Activated CD4-positive, alpha-beta T cell treated with anti-CD3 and anti-CD28 coated beads for 36 hours (primary cell): ENCODE measurements around the gene ABHD1. TPM values are rescaled to one million over a fixed set of nuclear protein-coding genes. Genes with fewer than 3 reads are reported as not detected.
A peak's percentile ranks its signal among the peaks of the same experiment; 100 is the strongest.
"Not testable (repeated sequence)": the region's sequence is repeated elsewhere in the genome, so short reads cannot be mapped to it uniquely, and the experiment has no call there.

Experiments used
- ATAC-seq: fragments of 200-7000 bp; cut with Tn5 transposase; one replicate; pipeline ENCODE4 v1.10.0; 2021; ENCODE audit warnings: mild to moderate bottlenecking, moderate library complexity
- CTCF ChIA-PET: fragments of 350-600 bp; sonication (Branson Sonifier 250); formaldehyde crosslinking; loops from one replicate; lab custom pipeline; 2021; ENCODE audit warnings: antibody characterized with exemption; lab: Charles Lee
- POLR2A ChIA-PET: fragments of 350-600 bp; sonication (Branson Sonifier 250); formaldehyde crosslinking; loops from one replicate; lab custom pipeline; 2021; ENCODE audit warnings: antibody characterized with exemption, inconsistent platforms; lab: Charles Lee
- DNase-seq: peaks from one replicate; pipeline ENCODE4 v3.0.0-alpha.2; 2020
- H3K27ac Mint-ChIP-seq: one replicate; pipeline ENCODE4 v1.8.0; 2021; ENCODE audit warnings: mixed read lengths
- H3K27me3 Mint-ChIP-seq: one replicate; pipeline ENCODE4 v1.8.0; 2021; ENCODE audit warnings: mixed read lengths
- H3K36me3 Mint-ChIP-seq: one replicate; pipeline ENCODE4 v1.8.0; 2021; ENCODE audit warnings: low read depth, mixed read lengths
- H3K4me1 Mint-ChIP-seq: one replicate; pipeline ENCODE4 v1.8.0; 2021; ENCODE audit warnings: mixed read lengths
- H3K4me3 Mint-ChIP-seq: one replicate; pipeline ENCODE4 v1.8.0; 2021; ENCODE audit warnings: mild to moderate bottlenecking, moderate library complexity, mixed read lengths
- H3K9me3 Mint-ChIP-seq: one replicate; pipeline ENCODE4 v1.8.0; 2021; ENCODE audit warnings: low read depth, mixed read lengths
- intact Hi-C, 2 experiments: fragments of 100-400 bp; cut with DNase I in 1 of 2; cut with micrococcal nuclease in 1 of 2; formaldehyde crosslinking; loops; one replicate each; pipeline versions ENCODE4 v1.14.2 to v1.15.1; 2022 to 2024; cut with DNase I, micrococcal nuclease
- total RNA-seq, 2 experiments: library from RNA; stranded (reverse); gene quantifications; one replicate each; pipeline ENCODE4 v1.2.3, GENCODE V29; 2021

The ABHD1 gene
- total RNA-seq, 2 experiments from 2014 or later = 0.39 to 0.65 TPM

DNA sequence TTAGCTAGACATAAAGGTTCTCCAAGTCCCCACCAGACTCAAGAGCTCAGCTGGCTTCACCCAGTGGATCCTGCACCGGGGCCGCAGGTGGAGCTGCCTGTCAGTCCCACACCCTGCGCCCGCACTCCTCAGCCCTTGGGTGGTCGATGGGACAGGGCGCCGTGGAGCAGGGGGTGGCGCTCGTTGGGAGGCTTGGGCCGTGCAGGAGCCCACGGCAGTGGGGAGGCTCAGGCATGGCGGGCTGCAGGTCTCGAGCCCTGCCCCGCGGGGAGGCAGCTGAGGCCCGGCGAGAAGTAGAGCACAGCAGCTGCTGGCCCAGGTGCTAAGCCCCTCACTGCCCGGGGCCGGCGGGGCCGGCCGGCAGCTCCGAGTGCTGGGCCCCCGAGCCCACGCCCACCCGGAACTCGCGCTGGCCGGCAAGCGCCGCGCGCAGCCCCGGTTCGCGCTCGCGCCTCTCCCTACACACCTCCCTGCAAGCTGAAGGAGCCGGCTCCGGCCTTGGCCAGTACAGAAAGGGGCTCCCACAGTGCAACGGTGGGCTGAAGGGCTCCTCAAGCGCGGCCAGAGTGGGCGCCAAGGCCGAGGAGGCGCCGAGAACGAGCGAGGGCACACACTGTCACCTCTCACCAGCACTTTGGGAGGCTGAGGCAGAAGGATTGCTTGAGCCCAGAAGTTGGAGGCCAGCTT, 12.1 kb upstream of the ABHD1 start:
- intact Hi-C loops, H3K4me3 Mint-ChIP-seq, H3K27me3 Mint-ChIP-seq, H3K36me3 Mint-ChIP-seq, H3K4me1 Mint-ChIP-seq, ATAC-seq, DNase-seq, H3K9me3 Mint-ChIP-seq, POLR2A ChIA-PET, H3K27ac Mint-ChIP-seq: not testable (repeated sequence)
- CTCF ChIA-PET = interaction anchor here (0.6 to 1.0 kb wide), 4 partner anchors 13 to 240 kb away, joined by 3 to 6 read pairs (median 4); partner anchors contain the start of gene PREB

DNA sequence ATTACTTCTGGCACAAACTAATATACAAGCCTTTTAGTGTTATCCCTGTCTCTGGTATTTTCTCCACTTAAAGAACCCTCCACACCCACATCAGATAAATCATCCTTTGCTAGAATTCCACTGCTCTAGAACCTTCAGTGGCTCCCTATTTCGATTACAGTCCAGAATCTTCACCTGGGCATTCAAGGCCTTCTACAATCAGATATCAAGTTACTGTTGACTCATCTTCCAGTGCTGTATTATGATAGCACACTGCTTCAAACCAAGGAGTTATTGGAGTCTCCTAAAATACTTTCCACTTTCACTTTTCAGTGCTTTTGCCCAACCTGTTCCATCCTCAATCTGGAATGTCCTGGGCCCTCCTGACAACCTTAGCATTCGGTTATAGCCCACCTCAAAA, 8.1 kb upstream of the ABHD1 start:
- no peak overlapping the region for H3K27ac Mint-ChIP-seq
- intact Hi-C loops = no loop called here
- no peaks in the 10 kb centered on the region for H3K36me3 Mint-ChIP-seq
- H3K4me3 Mint-ChIP-seq = no peak overlapping the region
- ATAC-seq = no peak
- peaks cover 15% of the 10 kb centered on the region for H3K27me3 Mint-ChIP-seq
- CTCF ChIA-PET = interaction anchor here (0.6 to 2.6 kb wide), 2 partner anchors 19 to 51 kb away, joined by 4 to 6 read pairs; partner anchors contain the start of gene PREB
- peaks cover 10% of the 10 kb centered on the region for H3K4me1 Mint-ChIP-seq
- no peaks in the 10 kb centered on the region for H3K9me3 Mint-ChIP-seq
- POLR2A ChIA-PET = no interaction called here
- no peak for DNase-seq

DNA sequence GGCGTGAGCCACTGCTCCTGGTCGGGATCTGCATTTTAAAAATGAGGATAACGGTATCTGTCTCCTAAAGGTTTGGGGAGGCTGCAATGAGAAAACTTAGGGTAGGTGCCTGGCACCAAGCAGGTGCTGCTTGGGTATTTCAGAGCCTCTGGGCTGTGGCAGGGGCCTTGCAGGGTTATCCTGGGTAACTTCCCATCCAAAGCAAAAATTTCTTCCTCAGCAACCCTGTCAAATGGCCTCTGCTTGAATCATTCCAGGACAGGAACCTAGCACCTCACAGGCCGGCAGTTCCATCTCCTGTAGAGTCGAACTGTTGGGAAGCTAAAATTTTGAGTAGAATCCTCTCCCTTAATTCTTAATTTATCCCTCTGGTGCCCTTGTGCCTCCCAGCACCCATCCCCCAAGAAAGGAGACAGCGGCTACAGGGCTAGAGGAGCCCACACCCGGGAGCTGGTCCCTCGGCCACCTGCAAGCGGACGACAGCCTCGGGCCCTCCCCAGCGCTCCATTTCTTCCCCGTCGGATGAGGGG, 5.6 kb upstream of the ABHD1 start:
- Mint-ChIP-seq H3K27ac (no peak overlapping the region), H3K27me3 (peaks cover 19% of the 10 kb centered on the region), H3K4me3 (peak overlapping the region; percentile 64), H3K4me1 (peaks cover 12% of the 10 kb centered on the region), H3K36me3 (no peaks in the 10 kb centered on the region), H3K9me3 (no peaks in the 10 kb centered on the region)
- intact Hi-C loops = no loop called here
- no peak for ATAC-seq
- ChIA-PET POLR2A (no interaction called here), CTCF (interaction anchor here (0.8 kb wide), 1 partner anchor 10 kb away, joined by 3 read pairs; no protein-coding TSS in a partner anchor)
- DNase-seq = no peak

DNA sequence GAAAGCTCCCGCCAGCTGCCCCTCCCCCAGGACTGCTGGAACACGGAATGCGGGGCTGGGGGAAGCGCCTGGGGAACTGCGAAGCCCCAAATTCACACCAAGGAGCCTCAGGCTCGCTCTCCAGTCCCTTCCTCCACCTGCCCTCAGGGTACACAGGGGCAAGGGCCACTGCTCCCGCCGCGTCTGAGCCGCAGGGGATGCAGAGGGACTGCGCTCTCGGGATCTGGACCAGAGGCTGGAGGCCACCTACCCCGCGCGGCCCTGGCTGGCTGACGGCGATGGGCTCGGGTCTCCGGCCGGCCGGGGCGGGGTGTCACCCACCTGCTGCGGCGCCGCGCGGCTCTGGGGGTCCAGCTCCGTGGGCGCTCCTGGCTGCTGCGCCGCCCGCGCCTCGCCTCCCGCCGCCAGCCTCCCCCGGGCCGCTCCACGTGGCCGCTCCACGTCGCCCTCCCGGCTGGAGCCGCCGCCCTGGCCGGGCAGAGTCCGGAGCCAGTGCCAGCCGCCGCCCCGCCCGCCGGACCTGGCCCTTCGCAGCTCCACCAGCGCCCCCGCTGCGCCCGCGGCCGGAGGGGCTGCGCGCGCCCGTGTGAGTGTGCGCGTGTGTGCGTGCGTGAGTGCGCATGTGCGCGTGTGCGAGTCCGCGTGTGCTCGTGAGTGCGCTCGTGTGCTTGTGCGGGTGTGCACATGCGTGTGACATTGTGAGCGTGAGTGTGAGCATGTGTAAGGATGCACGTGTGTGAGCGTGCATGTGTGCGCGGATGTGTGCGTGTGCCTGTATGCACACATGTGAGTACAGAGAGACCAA, 4.9 kb upstream of the ABHD1 start, which contains the start of gene CGREF1:
CGREF1 (minus strand) TSS at position 604 of the 805 bp plus-strand sequence. CDS start 14,762 bp downstream, outside the sequence.
- peak; percentile 38 for DNase-seq
- CTCF ChIA-PET = interaction anchor here (0.8 kb wide), 1 partner anchor 10 kb away, joined by 3 read pairs; no protein-coding TSS in a partner anchor
- POLR2A ChIA-PET = no interaction called here

DNA sequence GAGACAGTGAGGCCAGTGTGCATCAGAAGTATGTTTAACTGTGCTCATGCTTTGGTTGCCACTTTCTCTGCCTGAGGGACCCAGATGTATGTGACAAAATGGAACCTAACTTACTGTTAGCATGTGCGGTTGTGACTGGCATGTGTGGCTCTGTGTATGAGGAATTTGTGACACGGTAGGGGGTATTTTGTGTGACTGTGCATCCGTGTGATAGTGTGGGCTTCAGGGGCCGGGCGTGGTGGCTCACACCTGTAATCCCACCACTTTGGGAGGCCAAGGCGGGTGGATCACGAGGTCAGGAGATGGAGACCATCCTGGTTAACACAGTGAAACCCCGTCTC, 4.3 kb upstream of the ABHD1 start:
- H3K36me3 Mint-ChIP-seq, ATAC-seq, intact Hi-C loops, H3K9me3 Mint-ChIP-seq, POLR2A ChIA-PET, CTCF ChIA-PET, DNase-seq: not testable (repeated sequence)
- H3K4me3 Mint-ChIP-seq = peak overlapping the region; percentile 78
- H3K4me1 Mint-ChIP-seq = peaks cover 19% of the 10 kb centered on the region
- H3K27me3 Mint-ChIP-seq = peaks cover 19% of the 10 kb centered on the region
- peak overlapping the region; percentile 76 for H3K27ac Mint-ChIP-seq

More for the DNA sequence above, 4.9 kb upstream of the ABHD1 start, which contains the start of gene CGREF1:
- H3K27ac Mint-ChIP-seq = peak within 1 kb of the TSS; percentile 76
- intact Hi-C loops = no loop called here
- H3K4me1 Mint-ChIP-seq = peaks cover 16% of the 10 kb centered on the region
- H3K27me3 Mint-ChIP-seq = peaks cover 19% of the 10 kb centered on the region
- no peaks in the 10 kb centered on the region for H3K36me3 Mint-ChIP-seq
- H3K4me3 Mint-ChIP-seq = peak within 1 kb of the TSS; percentile 78
- ATAC-seq = peak; percentile 31
- no peaks in the 10 kb centered on the region for H3K9me3 Mint-ChIP-seq

DNA sequence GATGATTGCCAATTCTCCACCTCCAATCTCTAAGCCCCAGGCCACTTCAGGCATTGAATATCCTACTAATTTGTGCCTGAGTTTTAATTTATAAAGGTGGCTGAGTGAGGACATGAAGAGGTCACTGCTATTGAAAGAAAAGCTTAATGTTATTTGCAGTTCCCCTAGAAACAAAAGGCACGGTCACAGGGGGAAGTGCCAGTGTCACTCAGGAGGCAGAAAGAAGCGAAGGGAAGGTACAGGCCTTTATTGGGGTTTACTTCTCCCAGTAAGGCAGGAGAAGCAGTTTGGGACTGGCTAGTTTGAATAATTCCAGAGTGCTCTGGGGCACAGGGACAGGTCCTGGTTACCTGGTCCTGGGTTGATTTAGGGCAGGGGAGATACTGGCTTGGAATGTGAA, 1.7 kb upstream of the ABHD1 start:
- no peaks in the 10 kb centered on the region for H3K9me3 Mint-ChIP-seq
- H3K36me3 Mint-ChIP-seq = no peaks in the 10 kb centered on the region
- DNase-seq (no peak), ATAC-seq (no peak)
- H3K4me1 Mint-ChIP-seq = peaks cover 19% of the 10 kb centered on the region
- peaks cover 19% of the 10 kb centered on the region for H3K27me3 Mint-ChIP-seq
- no peak overlapping the region for H3K27ac Mint-ChIP-seq
- H3K4me3 Mint-ChIP-seq = no peak overlapping the region
- ChIA-PET POLR2A (no interaction called here), CTCF (interaction anchor here (0.6 kb wide), 1 partner anchor 1377 kb away, joined by 3 read pairs; no protein-coding TSS in a partner anchor)
- intact Hi-C loops = loop anchor here in 1 of 2 experiments (2.0 kb wide), 1 partner anchor 95 kb away; the partner anchor contains the start of gene CAD

DNA sequence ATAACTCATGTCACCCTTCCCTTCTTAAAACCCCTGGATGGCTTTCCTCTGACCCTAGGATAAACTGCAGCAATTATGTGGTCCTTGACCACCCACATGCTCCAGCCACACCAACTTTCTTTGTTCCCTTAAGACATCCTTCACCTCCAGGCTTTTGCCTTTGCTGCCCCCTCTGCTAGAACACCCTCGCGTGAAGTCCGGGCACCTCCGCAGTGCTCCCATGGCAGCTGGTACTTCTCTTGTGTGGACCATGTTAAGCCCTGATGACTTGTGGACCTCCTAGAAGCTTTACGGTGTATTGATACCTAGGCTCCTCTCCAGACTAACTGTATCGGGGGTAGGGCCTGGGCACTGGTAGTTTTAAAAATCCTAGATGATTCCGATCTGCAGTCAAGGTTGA, 824 bp upstream of the ABHD1 start:
- H3K4me3 Mint-ChIP-seq = peak overlapping the region; percentile 73
- intact Hi-C loops = loop anchor here in 1 of 2 experiments (1.0 to 2.0 kb wide), 3 partner anchors 12 to 94 kb away; partner anchors contain the start of genes CAD and PREB
- POLR2A ChIA-PET = no interaction called here
- ATAC-seq (no peak), DNase-seq (no peak)
- no peaks in the 10 kb centered on the region for H3K36me3 Mint-ChIP-seq
- H3K4me1 Mint-ChIP-seq = peaks cover 19% of the 10 kb centered on the region
- H3K27me3 Mint-ChIP-seq = peaks cover 19% of the 10 kb centered on the region
- CTCF ChIA-PET = interaction anchor here (0.9 to 2.1 kb wide), 4 partner anchors 11 to 231 kb away, joined by 3 to 15 read pairs (median 4); partner anchors contain the start of gene PREB
- H3K9me3 Mint-ChIP-seq = no peaks in the 10 kb centered on the region
- H3K27ac Mint-ChIP-seq = no peak overlapping the region

DNA sequence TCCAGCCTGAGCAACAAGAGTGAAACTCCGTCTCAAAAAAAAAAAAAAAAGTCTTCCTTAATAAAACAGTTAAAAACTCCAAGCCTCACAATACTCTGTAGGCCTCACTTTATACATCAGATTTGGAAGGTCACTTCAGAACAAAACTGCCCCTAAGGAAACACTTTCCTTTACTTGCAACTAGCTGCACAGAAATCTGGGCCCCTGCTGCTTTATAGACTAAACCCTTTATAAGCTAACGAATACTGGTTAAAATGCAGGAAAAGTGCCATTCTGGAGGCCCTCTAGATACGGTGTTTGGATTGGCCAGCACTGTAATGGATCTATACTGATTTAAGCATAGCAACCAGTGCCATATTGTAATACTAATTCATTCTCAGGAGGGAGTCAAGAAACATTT, 1.5 kb downstream of the ABHD1 start:
- H3K27me3 Mint-ChIP-seq = peaks cover 4% of the 10 kb centered on the region
- intact Hi-C loops = no loop called here
- H3K4me3 Mint-ChIP-seq = no peak overlapping the region

DNA sequence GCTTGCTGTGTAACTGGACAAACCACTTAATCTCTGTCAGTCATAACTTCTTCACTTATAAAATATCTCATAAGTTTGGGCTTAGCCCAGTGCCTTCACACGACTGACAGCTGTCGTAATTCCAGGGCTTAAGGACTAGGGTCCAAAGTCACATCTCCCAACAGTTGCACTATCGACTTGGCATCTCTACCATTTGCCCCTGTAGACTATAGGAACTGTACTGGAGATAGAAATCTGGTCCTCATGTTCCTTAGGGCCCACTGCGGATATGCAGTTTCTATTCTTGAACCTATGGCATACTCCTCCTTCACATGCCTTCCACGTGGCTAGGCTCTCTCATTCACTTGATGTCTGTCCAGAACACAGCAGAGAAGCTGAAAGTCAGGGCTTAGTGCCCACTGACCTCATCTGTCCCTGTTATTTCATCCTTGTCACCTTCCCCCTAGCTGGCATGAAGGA, 2.7 kb downstream of the ABHD1 start:
- ATAC-seq = no peak
- no peaks in the 10 kb centered on the region for H3K9me3 Mint-ChIP-seq
- intact Hi-C loops = no loop called here
- H3K36me3 Mint-ChIP-seq = peaks cover 9% of the 10 kb centered on the region
- ChIA-PET CTCF (interaction anchor here (0.6 to 1.3 kb wide), 3 partner anchors 65 to 183 kb away, joined by 3 to 4 read pairs (median 3); no protein-coding TSS in a partner anchor), POLR2A (no interaction called here)
- H3K4me1 Mint-ChIP-seq = peaks cover 9% of the 10 kb centered on the region
- DNase-seq = no peak
- no peak overlapping the region for H3K27ac Mint-ChIP-seq
- no peak overlapping the region for H3K4me3 Mint-ChIP-seq
- no peaks in the 10 kb centered on the region for H3K27me3 Mint-ChIP-seq

More for the DNA sequence above, 1.5 kb downstream of the ABHD1 start:
- Mint-ChIP-seq H3K36me3 (peaks cover 2% of the 10 kb centered on the region), H3K27ac (no peak overlapping the region), H3K9me3 (no peaks in the 10 kb centered on the region), H3K4me1 (peaks cover 9% of the 10 kb centered on the region)
- POLR2A ChIA-PET = no interaction called here
- DNase-seq = no peak
- CTCF ChIA-PET = interaction anchor here (0.9 to 1.5 kb wide), 6 partner anchors 14 to 181 kb away, joined by 3 to 6 read pairs (median 4); partner anchors contain the start of gene KHK
- ATAC-seq = no peak

DNA sequence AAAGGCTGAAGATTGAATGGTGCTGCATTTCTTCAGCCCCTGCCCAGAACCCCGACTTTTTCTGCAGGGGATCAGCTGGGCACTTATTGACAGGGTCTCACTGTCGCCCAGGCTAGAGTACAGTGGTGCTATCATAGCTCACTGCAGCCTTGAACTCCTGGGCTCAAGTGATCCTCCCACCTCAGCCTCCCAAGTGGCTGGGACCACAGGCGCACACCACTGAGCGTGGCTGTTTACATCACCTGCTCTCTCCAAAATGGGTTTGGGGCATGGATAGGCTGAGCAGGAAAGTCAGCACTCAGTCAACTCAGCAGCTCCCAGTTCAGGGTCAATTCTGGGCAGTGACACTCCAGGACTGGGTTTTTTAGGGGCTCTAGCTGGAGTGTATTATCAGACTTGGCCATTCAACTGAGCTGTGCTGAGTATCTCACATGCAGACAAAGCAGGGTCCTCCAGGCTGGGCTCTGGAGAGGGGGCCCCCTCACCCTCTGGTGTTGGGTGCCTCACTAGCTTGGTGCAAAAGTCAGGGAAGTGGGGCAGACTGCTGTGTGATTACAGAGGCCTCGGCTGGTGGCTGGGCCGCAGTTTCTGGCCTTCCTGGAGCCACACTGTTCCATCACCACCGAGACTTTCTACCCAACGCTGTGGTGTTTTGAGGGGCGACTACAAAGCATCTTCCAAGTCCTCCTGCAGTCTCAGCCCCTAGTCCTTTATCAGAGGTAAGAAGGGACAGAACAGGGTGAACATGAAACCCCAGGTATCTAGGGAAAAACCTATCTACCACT, 4.5 kb downstream of the ABHD1 start:
- CTCF ChIA-PET = no interaction called here
- H3K4me1 Mint-ChIP-seq = peaks cover 14% of the 10 kb centered on the region
- H3K36me3 Mint-ChIP-seq = peaks cover 16% of the 10 kb centered on the region
- no peaks in the 10 kb centered on the region for H3K27me3 Mint-ChIP-seq
- no peak for ATAC-seq
- H3K4me3 Mint-ChIP-seq = no peak overlapping the region
- DNase-seq = no peak
- no peak overlapping the region for H3K27ac Mint-ChIP-seq
- POLR2A ChIA-PET = no interaction called here
- no peaks in the 10 kb centered on the region for H3K9me3 Mint-ChIP-seq
- intact Hi-C loops = no loop called here
